ENCODE results near the gene NRM.

Gene NRM

GRCh38 chr6:30640481-30640880, 50.3 kb downstream of the NRM start:
- Histone ChIP-seq H3K4me2 (ENCODE audit: low read length) (no peak overlapping the region), H3K27me3 (ENCODE audit: insufficient read depth, low read length) (no peaks in the 10 kb centered on the region), H3K36me3 (ENCODE audit: insufficient read depth, low read length) (peaks cover 12% of the 10 kb centered on the region; the same call in 1 of the 2 replicates), H3K4me1 (ENCODE audit: insufficient read depth, low read length, severe bottlenecking) (peaks cover under 1% of the 10 kb centered on the region), H3K4me3 (ENCODE audit: low read depth, low read length, poor library complexity, severe bottlenecking) (no peak overlapping the region), H3F3A (ENCODE audit: insufficient read depth, low read length) (no peaks in the 10 kb centered on the region), H3K79me2 (ENCODE audit: insufficient read depth, low read length) (no peaks in the 10 kb centered on the region), H2AFZ (ENCODE audit: low read length) (no peak overlapping the region), H3K27ac (ENCODE audit: low read depth, low read length, poor library complexity, severe bottlenecking) (no peak overlapping the region), H3K9ac (ENCODE audit: low read length) (no peak overlapping the region), H4K20me1 (ENCODE audit: insufficient read depth, low read length) (no peaks in the 10 kb centered on the region), H3K9me2 (ENCODE audit: low read depth, low read length) (no peaks in the 10 kb centered on the region), H3K9me3 (ENCODE audit: low read length) (no peaks in the 10 kb centered on the region)
- TF ChIP-seq CTCF (IDR thresholded peaks at IDR 0.05; ENCODE audit: low read length) (peak; percentile 17; the same call in 1 of the 2 replicates), EZH2 (IDR thresholded peaks at IDR 0.05; ENCODE audit: borderline replicate concordance, low read length) (no peak)
